Mucosa of gallbladder (tissue), 1 donor: ENCODE measurements around the gene MTAP. TPM values are rescaled to one million over a fixed set of nuclear protein-coding genes. Genes with fewer than 3 reads are reported as not detected.

Experiments used
- DNase-seq: peaks from one replicate; pipeline ENCODE4 v3.0.0-alpha.2; 2020; ENCODE audit warnings: low spot score
- total RNA-seq: library from RNA; stranded (reverse); gene quantifications from one replicate; pipeline ENCODE4 v1.2.1, GENCODE V29; 2021
- donor health status: DM: no; HTN: no; CAD: no.

The MTAP gene
- total RNA-seq, result 29.2 TPM

DNA sequence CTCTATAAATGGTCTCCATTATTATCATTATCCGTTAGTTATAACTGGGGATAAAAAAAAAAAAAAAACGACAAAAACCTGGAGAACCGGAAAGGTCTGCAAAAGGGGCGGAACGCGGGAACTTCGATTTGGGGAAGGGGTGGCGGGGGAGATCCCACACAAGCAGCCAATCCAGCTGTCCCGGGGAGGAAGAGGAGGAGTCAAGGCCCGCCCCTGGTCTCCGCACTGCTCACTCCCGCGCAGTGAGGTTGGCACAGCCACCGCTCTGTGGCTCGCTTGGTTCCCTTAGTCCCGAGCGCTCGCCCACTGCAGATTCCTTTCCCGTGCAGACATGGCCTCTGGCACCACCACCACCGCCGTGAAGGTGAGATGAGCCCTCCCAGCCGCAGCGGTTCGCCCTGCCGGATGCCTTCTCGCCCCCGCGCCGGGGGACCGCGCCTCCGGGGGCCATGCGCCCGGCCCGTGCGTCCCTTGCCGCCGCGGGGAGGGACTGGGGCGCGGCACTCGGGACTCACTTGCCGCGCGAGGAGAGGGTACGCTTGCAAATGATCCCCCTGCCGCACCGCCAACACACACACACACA is at the start of gene MTAP:
Gene MTAP, plus strand, starts transcription at position 219 of the 583 bp plus-strand sequence. Its CDS starts 113 bp downstream, at position 332.
- DNase-seq, result peak; percentile 92

- no peak for DNase-seq
Observed at GRCh38 chr9:21753523-21753922, 48.9 kb upstream of the MTAP start.

GRCh38 chr9:21754741-21755140 is 47.7 kb upstream of the MTAP start:
- DNase-seq, result no peak

DNA sequence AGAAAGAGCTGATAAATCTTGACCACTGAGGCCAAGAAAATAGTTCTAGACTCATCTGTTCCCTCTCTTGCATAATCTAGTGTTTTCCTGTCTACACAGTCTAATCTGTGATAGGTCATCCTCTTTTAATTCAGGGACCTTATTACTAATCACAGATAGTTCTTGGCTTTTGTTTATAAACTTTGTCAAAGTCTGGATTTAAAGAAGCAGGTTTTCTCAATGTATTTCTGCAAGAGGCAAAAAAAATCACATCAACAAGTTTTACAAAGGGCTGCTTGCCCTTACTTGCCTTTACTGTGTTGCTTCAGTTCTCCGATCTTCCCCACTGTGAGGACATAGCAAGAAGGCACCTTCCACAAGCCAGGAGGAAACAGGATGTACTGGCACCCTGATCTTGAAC is 43.9 kb upstream of the MTAP start:
- DNase-seq, result no peak

DNA sequence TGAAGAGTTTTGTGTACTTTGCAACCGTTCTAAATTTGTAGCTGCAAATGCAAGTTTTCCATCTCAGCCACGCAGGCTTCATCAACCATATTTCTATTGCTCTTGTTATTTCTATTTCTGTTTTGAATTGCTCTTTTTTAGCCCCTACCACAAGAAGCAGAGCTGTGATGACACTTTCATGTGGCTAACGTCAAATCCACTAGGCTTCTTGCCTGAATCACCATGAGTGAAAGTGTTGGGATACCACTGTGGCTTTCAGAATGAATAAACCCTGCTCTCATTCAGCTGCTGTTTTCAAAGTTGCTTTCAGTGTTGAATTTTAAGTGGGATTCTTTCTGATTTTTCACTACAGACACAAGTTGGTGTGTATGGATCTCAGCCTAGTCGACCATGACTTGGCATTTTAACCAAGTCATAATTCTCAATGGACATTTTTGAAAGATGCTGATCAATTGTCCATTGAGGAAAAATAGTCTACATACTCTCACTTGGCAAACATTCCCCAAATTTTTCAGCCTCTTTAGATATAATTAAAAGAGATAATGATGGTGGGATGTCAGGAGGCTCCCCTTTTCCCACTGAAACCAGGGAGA is 41.0 kb upstream of the MTAP start:
- no peak for DNase-seq

GRCh38 chr9:21762064-21762463 is 40.4 kb upstream of the MTAP start:
- DNase-seq, result no peak

GRCh38 chr9:21764846-21765245 is 37.6 kb upstream of the MTAP start:
- DNase-seq, result no peak

GRCh38 chr9:21766096-21766495 is 36.3 kb upstream of the MTAP start:
- DNase-seq, result no peak

DNA sequence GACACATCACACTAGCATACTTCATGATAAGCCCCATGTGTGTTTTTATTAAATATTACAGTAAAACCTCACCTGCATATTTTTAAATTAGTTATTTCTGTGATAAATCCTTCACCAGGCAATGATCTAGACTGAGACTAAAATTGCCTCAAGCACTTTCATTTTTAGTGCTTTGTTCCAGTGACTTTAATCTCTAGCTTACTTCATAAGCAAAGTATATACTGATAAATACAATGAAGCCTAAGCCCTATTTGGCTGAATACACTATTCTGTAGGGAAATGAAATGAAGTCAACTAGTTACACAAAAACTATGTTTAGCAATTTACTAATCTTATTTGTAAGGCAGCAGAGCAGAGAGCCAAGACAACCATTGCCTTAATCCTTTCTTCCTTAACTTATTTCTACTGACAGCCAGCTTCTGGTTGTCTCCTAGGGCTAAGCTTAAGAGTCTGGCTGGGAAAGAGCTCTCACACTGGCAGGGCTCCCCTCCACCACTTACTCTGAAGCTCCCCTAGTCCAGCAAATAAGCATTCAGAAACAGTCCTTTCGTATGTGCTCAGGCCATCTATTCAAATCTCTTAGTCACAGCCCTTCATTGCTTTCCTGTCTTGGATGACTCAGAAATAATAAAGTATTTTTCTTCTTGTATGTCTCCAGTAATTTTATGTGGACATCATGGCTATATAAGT is 31.4 kb upstream of the MTAP start:
- DNase-seq, result no peak

DNA sequence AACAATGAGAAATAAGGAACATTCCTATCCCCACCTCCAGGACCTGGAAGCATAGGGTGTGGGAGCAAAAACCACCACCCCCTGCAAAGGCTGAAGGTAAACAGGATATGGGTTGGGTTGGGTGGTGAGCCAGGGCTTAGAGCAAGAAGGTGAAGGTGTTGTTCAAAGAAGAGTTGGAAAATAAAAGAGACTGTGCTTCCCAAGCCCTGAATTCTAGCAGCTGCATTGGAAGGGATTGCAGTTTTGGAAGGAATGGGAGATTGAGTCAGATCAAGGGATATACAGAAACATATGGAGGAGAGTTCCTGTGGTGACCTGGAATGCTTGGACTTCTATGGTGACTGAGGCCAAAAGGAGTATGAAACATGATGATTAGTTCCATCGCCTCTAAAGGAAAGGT is 24.7 kb upstream of the MTAP start:
- no peak for DNase-seq

DNA sequence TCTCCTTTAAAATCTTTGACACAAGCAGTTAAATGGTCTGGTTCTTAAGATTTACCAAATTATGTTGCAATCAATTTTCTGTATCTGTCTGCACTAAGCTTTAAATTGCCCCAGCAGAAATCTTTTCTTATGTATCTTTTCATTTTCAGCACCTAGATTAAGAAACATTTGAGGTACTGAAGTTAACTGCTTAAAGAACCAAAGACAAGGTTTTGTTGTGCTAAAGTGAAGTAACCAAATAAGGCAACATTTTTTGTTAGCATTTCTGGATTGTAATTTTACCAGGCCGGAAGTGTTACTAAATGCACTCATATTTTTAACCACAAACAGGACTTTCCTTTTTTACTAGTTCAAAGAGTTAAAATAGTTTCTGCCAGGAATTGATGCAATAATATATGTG is 24.1 kb upstream of the MTAP start:
- DNase-seq, result no peak

- DNase-seq, result no peak
Observed at GRCh38 chr9:21779397-21779796, 23.0 kb upstream of the MTAP start.

DNA sequence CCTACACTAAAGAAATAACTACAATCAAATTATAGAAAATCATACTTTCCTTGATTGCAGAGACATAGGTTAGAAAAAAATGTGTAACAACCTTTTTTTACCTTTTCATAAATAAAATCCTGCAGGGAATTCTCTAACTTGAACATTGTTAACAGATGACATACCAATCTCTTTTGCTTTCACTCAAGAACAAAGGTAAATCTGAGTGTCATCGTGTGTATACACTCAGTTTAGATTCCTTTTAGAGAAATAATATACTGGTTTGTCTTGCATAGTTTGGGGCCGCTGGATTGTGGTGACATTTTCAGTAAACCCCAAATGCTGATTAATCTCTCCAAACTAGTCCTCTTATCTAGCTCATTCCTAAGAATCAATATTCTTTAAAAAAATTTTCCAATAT is 20.8 kb upstream of the MTAP start:
- DNase-seq, result no peak

- no peak for DNase-seq
Observed at GRCh38 chr9:21782205-21782604, 20.2 kb upstream of the MTAP start.

- DNase-seq, result no peak
Observed at GRCh38 chr9:21788752-21789151, 13.7 kb upstream of the MTAP start.

DNA sequence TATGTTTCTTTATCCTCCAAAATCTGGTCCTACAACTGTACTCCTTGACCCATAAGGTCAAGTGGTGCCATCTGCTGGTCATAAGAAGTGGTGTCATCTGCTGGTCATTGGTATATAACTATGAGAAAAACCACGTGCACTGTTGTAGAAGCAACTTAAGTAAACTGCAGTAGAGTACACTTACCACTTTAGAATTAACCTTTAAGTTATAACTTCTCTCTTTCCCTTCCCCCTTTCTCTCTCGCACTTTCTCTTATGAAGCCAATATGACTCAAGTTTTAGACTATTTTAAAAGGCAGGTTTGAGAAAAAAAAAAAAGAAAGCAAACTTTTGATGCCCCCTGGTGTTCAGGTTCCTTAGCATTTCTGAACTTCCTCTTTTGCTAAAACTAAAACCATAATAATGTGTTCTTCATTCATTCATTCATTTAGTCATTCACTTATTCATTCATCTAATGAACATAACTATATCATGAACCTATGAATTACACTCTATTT is 12.8 kb upstream of the MTAP start:
- peak; percentile 72 for DNase-seq

- DNase-seq, result no peak
Observed at GRCh38 chr9:21795483-21795882, 7.0 kb upstream of the MTAP start.

GRCh38 chr9:21796768-21797167 is 5.7 kb upstream of the MTAP start:
- no peak for DNase-seq

GRCh38 chr9:21800931-21801682 is 1.3 kb upstream of the MTAP start:
- no peak for DNase-seq

GRCh38 chr9:21801683-21802417 is 586 bp upstream of the MTAP start:
- DNase-seq, result peak; percentile 74

DNA sequence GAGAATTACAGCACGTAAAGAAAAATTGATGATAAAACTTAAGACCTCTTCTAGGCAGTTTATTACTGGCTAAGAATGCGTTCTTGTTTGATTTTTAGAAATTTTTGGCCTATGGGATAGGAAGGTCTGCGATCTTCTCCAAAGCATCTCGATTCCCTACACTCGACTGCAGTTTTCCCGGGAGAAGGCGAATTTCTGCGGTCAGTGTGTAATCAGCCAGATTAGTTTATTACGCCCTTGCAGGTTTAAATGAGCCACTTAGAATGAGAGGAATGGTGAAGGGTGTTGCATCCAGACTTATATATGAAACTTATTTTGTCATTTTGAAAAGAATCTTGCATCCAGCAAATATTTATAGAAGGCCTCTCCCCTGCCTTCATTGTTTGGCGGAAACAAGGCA is 1.2 kb downstream of the MTAP start:
- DNase-seq, result no peak

GRCh38 chr9:21804331-21804730 is 1.9 kb downstream of the MTAP start:
- no peak for DNase-seq
